ENCODE data around the gene GPSM1. TPM values are rescaled to one million over a fixed set of nuclear protein-coding genes. Genes with fewer than 3 reads are reported as not detected.

Gene GPSM1
- total and polyA plus RNA-seq, 4 donors = 0.11 to 2.9 (median 1.6) TPM

DNA sequence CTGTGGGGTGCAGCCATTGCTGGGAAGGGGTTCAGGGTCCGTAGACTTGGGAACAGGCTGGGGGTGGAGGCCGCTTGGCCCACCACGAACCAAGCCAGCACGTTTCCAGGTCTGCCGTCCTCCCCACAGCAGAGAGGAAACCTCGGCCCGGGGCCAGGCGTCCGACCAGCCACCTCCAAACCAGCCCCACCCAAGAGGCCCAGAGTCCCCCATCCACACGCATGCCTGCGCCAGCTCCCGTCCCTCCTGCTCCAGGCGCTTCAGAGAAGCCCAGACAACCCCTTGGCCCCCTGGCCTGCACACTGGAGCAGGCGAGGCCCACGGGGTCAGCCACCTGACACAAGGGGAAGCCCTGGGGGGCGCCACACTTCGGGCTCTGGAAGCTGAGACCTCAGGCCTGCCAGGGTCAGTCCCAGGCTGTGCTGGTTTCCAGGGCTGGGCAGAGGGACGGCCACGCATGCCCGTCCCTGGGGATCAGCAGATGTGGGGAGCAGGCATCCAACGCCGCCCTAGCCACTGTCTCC, 29.9 kb downstream of the GPSM1 start:
- Histone ChIP-seq H3K27ac (ENCODE audit: low read depth in 1 of 2, low read length in 2 of 2) (no peak overlapping the region), H3K9me3 (ENCODE audit: control insufficient read depth in 4 of 4, low read length in 3 of 4) (no peaks in the 10 kb centered on the region), H3K27me3 (ENCODE audit: control insufficient read depth in 4 of 4, insufficient read depth in 4 of 4, low read length in 3 of 4) (no peaks in the 10 kb centered on the region), H3K36me3 (ENCODE audit: control insufficient read depth in 4 of 4, insufficient read depth in 3 of 4, low read depth in 1 of 4, low read length in 3 of 4) (peaks cover 0 to 1% (median 0%) of the 10 kb centered on the region in 4 donors), H3K4me1 (ENCODE audit: control insufficient read depth in 4 of 4, insufficient read depth in 4 of 4, low read length in 3 of 4) (peaks cover 0 to 5% (median 1%) of the 10 kb centered on the region in 4 donors), H3K9ac (ENCODE audit: low read depth in 1 of 2, low read length in 2 of 2) (no peak overlapping the region), H3K4me3 (ENCODE audit: low read depth in 1 of 3, low read length in 3 of 3) (no peak overlapping the region)
- no peak for DNase-seq (ENCODE audit: low spot score)
- no peak for TF ChIP-seq HNF4G (IDR thresholded peaks at IDR 0.05)
- TF ChIP-seq, protein P1, sequence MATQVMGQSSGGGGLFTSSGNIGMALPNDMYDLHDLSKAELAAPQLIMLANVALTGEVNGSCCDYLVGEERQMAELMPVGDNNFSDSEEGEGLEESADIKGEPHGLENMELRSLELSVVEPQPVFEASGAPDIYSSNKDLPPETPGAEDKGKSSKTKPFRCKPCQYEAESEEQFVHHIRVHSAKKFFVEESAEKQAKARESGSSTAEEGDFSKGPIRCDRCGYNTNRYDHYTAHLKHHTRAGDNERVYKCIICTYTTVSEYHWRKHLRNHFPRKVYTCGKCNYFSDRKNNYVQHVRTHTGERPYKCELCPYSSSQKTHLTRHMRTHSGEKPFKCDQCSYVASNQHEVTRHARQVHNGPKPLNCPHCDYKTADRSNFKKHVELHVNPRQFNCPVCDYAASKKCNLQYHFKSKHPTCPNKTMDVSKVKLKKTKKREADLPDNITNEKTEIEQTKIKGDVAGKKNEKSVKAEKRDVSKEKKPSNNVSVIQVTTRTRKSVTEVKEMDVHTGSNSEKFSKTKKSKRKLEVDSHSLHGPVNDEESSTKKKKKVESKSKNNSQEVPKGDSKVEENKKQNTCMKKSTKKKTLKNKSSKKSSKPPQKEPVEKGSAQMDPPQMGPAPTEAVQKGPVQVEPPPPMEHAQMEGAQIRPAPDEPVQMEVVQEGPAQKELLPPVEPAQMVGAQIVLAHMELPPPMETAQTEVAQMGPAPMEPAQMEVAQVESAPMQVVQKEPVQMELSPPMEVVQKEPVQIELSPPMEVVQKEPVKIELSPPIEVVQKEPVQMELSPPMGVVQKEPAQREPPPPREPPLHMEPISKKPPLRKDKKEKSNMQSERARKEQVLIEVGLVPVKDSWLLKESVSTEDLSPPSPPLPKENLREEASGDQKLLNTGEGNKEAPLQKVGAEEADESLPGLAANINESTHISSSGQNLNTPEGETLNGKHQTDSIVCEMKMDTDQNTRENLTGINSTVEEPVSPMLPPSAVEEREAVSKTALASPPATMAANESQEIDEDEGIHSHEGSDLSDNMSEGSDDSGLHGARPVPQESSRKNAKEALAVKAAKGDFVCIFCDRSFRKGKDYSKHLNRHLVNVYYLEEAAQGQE (IDR thresholded peaks at IDR 0.05) = no peak
- TF ChIP-seq HNF4A (conservative IDR thresholded peaks at IDR 0.05) = no peak
- TF ChIP-seq JUND (IDR thresholded peaks at IDR 0.05) = no peak
- TF ChIP-seq, protein P2, sequence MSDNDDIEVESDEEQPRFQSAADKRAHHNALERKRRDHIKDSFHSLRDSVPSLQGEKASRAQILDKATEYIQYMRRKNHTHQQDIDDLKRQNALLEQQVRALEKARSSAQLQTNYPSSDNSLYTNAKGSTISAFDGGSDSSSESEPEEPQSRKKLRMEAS (IDR thresholded peaks at IDR 0.05) = no peak
- TF ChIP-seq TAF1 (conservative IDR thresholded peaks at IDR 0.05) = no peak
- no peak for TF ChIP-seq FOXA1 (IDR thresholded peaks at IDR 0.05)
- no peak for TF ChIP-seq NR2F2 (IDR thresholded peaks at IDR 0.05)
- no peak for TF ChIP-seq SP1 (IDR thresholded peaks at IDR 0.05)
- TF ChIP-seq FOXA2 (IDR thresholded peaks at IDR 0.05) = no peak
- no peak for TF ChIP-seq YY1 (IDR thresholded peaks at IDR 0.05)
- no peak for TF ChIP-seq RAD21 (IDR thresholded peaks at IDR 0.05)
- TF ChIP-seq EGR1 (IDR thresholded peaks at IDR 0.05; ENCODE audit: low read depth in 2 of 2) = no peak
- TF ChIP-seq, protein P3, sequence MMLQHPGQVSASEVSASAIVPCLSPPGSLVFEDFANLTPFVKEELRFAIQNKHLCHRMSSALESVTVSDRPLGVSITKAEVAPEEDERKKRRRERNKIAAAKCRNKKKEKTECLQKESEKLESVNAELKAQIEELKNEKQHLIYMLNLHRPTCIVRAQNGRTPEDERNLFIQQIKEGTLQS (IDR thresholded peaks at IDR 0.05) = no peak
- no peak for TF ChIP-seq RXRA (IDR thresholded peaks at IDR 0.05)
- WGBS = 86% methylated on average over 22 of the region's 22 CpGs

DNA sequence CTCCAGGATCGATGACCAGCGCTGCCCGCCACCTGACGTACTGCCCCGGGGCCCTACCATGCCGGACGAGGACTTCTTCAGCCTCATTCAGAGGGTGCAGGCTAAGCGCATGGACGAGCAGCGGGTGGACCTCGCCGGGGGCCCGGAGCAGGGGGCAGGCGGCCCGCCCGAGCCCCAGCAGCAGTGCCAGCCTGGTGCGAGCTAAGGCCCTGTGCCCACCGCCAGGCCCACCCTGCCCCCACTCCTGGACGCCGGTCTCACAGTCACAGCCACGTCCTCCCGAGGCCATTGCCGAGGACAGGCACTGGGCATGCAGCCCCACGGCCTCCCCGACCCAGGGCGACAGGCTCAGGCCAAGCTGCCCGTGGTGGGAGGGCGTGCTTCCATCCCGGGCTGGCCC, 30.7 kb downstream of the GPSM1 start:
- Histone ChIP-seq H3K27ac (ENCODE audit: low read depth in 1 of 2, low read length in 2 of 2) (no peak overlapping the region), H3K4me3 (ENCODE audit: low read depth in 1 of 3, low read length in 3 of 3) (no peak overlapping the region), H3K27me3 (ENCODE audit: control insufficient read depth in 4 of 4, insufficient read depth in 4 of 4, low read length in 3 of 4) (no peaks in the 10 kb centered on the region), H3K4me1 (ENCODE audit: control insufficient read depth in 4 of 4, insufficient read depth in 4 of 4, low read length in 3 of 4) (peaks cover 0 to 5% (median 1%) of the 10 kb centered on the region in 4 donors), H3K9ac (ENCODE audit: low read depth in 1 of 2, low read length in 2 of 2) (no peak overlapping the region), H3K9me3 (ENCODE audit: control insufficient read depth in 4 of 4, low read length in 3 of 4) (no peaks in the 10 kb centered on the region), H3K36me3 (ENCODE audit: control insufficient read depth in 4 of 4, insufficient read depth in 3 of 4, low read depth in 1 of 4, low read length in 3 of 4) (peaks cover 0 to 1% (median 0%) of the 10 kb centered on the region in 4 donors)
- DNase-seq (ENCODE audit: low spot score) = no peak
- 91% methylated on average over 29 of the region's 29 CpGs for WGBS
- TF ChIP-seq YY1 (IDR thresholded peaks at IDR 0.05) = no peak
- TF ChIP-seq EGR1 (IDR thresholded peaks at IDR 0.05; ENCODE audit: low read depth in 2 of 2) = no peak
- TF ChIP-seq GABPA (IDR thresholded peaks at IDR 0.05 in 1 of 2, conservative IDR thresholded peaks at IDR 0.05 in 1 of 2) = no peak
- no peak for TF ChIP-seq HNF4G (IDR thresholded peaks at IDR 0.05)
- no peak for TF ChIP-seq NR2F2 (IDR thresholded peaks at IDR 0.05)
- TF ChIP-seq JUND (IDR thresholded peaks at IDR 0.05) = no peak
- TF ChIP-seq, protein P4, sequence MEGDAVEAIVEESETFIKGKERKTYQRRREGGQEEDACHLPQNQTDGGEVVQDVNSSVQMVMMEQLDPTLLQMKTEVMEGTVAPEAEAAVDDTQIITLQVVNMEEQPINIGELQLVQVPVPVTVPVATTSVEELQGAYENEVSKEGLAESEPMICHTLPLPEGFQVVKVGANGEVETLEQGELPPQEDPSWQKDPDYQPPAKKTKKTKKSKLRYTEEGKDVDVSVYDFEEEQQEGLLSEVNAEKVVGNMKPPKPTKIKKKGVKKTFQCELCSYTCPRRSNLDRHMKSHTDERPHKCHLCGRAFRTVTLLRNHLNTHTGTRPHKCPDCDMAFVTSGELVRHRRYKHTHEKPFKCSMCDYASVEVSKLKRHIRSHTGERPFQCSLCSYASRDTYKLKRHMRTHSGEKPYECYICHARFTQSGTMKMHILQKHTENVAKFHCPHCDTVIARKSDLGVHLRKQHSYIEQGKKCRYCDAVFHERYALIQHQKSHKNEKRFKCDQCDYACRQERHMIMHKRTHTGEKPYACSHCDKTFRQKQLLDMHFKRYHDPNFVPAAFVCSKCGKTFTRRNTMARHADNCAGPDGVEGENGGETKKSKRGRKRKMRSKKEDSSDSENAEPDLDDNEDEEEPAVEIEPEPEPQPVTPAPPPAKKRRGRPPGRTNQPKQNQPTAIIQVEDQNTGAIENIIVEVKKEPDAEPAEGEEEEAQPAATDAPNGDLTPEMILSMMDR (IDR thresholded peaks at IDR 0.05; ENCODE audit: low read depth, low read length, missing input control) = no peak

All from liver (tissue), 9 donors.